Common myeloid progenitor, CD34-positive (primary cell): ENCODE measurements around the gene CDH23.

Experiments
- CTCF ChIA-PET: fragments of 350-600 bp; sonication (Branson Sonifier 250); formaldehyde crosslinking; loops from one replicate; lab custom pipeline; 2021; ENCODE audit warnings: antibody characterized with exemption; lab: Charles Lee
- POLR2A ChIA-PET: fragments of 350-600 bp; sonication (Branson Sonifier 250); formaldehyde crosslinking; loops from one replicate; lab custom pipeline; 2021; ENCODE audit warnings: antibody characterized with exemption; lab: Charles Lee
- DNase-seq, 3 donors: peaks; one replicate each; pipeline versions ENCODE4 v3.0.0 to v3.0.0-alpha.2; 2013
- H3K27ac ChIP-seq, 2 experiments: 1 replicate in 1 of 2; 2 replicates in 1 of 2; pipeline ENCODE4 v1.7.0; 2013; ENCODE audit warnings: inconsistent platforms in 2 of 2, low read length in 2 of 2, mild to moderate bottlenecking in 2 of 2, low read depth in 1 of 2, moderate library complexity in 1 of 2; ENCODE audit not compliant: severe bottlenecking in 2 of 2, insufficient read depth in 1 of 2, poor library complexity in 1 of 2
- H3K27me3 ChIP-seq, 5 experiments: replicated peaks in 2 of 5; 1 replicate in 3 of 5; 2 replicates in 2 of 5; pipeline versions ENCODE4 v1.6.1 to v1.7.0; 2013; ENCODE audit warnings: low read length in 4 of 5, mild to moderate bottlenecking in 2 of 5, moderate library complexity in 2 of 5, inconsistent platforms in 1 of 5; ENCODE audit not compliant: insufficient read depth in 5 of 5, control insufficient read depth in 4 of 5
- H3K36me3 ChIP-seq, 4 experiments: 1 replicate in 2 of 4; 2 replicates in 2 of 4; pipeline versions ENCODE4 v1.6.1 to v1.7.0; 2013; ENCODE audit warnings: low read length in 3 of 4, control low read depth in 1 of 4, mild to moderate bottlenecking in 1 of 4; ENCODE audit not compliant: control insufficient read depth in 4 of 4, insufficient read depth in 4 of 4
- H3K4me1 ChIP-seq, 4 experiments: 1 replicate in 3 of 4; 2 replicates in 1 of 4; pipeline versions ENCODE4 v1.6.1 to v1.7.1; 2013; ENCODE audit warnings: low read length in 3 of 4, mild to moderate bottlenecking in 3 of 4, control low read depth in 1 of 4, inconsistent platforms in 1 of 4, moderate library complexity in 1 of 4; ENCODE audit not compliant: control insufficient read depth in 4 of 4, insufficient read depth in 4 of 4; ENCODE audit errors: control extremely low read depth in 1 of 4
- H3K4me3 ChIP-seq, 7 experiments: 1 replicate in 4 of 7; 2 replicates in 3 of 7; pipeline versions ENCODE4 v1.5.1 to v1.7.0; 2013; ENCODE audit warnings: mild to moderate bottlenecking in 7 of 7, low read length in 6 of 7, moderate library complexity in 6 of 7, inconsistent platforms in 2 of 7, low read depth in 2 of 7, control low read depth in 1 of 7; ENCODE audit not compliant: insufficient read depth in 4 of 7, control insufficient read depth in 1 of 7; ENCODE audit errors: extremely low read depth in 1 of 7
- H3K9me3 ChIP-seq, 5 experiments: 1 replicate in 4 of 5; 2 replicates in 1 of 5; pipeline versions ENCODE4 v1.6.1 to v1.7.1; 2013; ENCODE audit warnings: low read length in 4 of 5, mild to moderate bottlenecking in 2 of 5, inconsistent platforms in 1 of 5, low read depth in 1 of 5, moderate library complexity in 1 of 5; ENCODE audit not compliant: control insufficient read depth in 4 of 5, insufficient read depth in 2 of 5; ENCODE audit errors: control extremely low read depth in 1 of 5
- WGBS: methylation state at CpG from one replicate; pipeline ENCODE4 v1.1.5; 2013; ENCODE audit not compliant: insufficient coverage; 5-methylcytosine and 5-hydroxymethylcytosine counted together

Gene CDH23

GRCh38 chr10:71651428-71651827 is 254.7 kb downstream of the CDH23 start:
- WGBS = 100% methylated on average over 2 of the region's 6 CpGs
- POLR2A ChIA-PET = interaction anchor here (0.6 kb wide), 1 partner anchor 251 kb away, joined by 3 read pairs; no protein-coding TSS in a partner anchor
- CTCF ChIA-PET = no interaction called here
- no peaks in the 10 kb centered on the region for H3K36me3 ChIP-seq
- H3K4me3 ChIP-seq = no peak overlapping the region
- H3K4me1 ChIP-seq = peaks cover 0 to 4% (median 0%) of the 10 kb centered on the region in 4 experiments
- DNase-seq = no peak
- no peaks in the 10 kb centered on the region for H3K9me3 ChIP-seq
- no peak overlapping the region for H3K27ac ChIP-seq
- H3K27me3 ChIP-seq = no peaks in the 10 kb centered on the region

GRCh38 chr10:71651928-71652327 is 255.2 kb downstream of the CDH23 start:
- ChIA-PET CTCF (interaction anchor here (0.9 to 1.7 kb wide), 2 partner anchors 45 to 57 kb away, joined by 3 to 4 read pairs; no protein-coding TSS in a partner anchor), POLR2A (interaction anchor here (1.0 kb wide), 1 partner anchor 29 kb away, joined by 3 read pairs; no protein-coding TSS in a partner anchor)
- Histone ChIP-seq H3K36me3 (no peaks in the 10 kb centered on the region), H3K9me3 (no peaks in the 10 kb centered on the region), H3K4me1 (peaks cover 0 to 4% (median 0%) of the 10 kb centered on the region in 4 experiments), H3K4me3 (no peak overlapping the region), H3K27ac (no peak overlapping the region), H3K27me3 (no peaks in the 10 kb centered on the region)
- no peak for DNase-seq
- WGBS = 79% methylated on average over 4 of the region's 4 CpGs

GRCh38 chr10:71653044-71653443 is 256.3 kb downstream of the CDH23 start:
- Histone ChIP-seq H3K27me3 (no peaks in the 10 kb centered on the region), H3K9me3 (no peaks in the 10 kb centered on the region), H3K27ac (no peak overlapping the region), H3K36me3 (no peaks in the 10 kb centered on the region), H3K4me1 (peaks cover 0 to 5% (median 4%) of the 10 kb centered on the region in 4 experiments), H3K4me3 (no peak overlapping the region)
- DNase-seq = no peak
- CTCF ChIA-PET = interaction anchor here (1.0 to 1.7 kb wide), 3 partner anchors 12 to 56 kb away, joined by 3 to 4 read pairs (median 4); no protein-coding TSS in a partner anchor
- POLR2A ChIA-PET = interaction anchor here (1.0 kb wide), 1 partner anchor 30 kb away, joined by 3 read pairs; no protein-coding TSS in a partner anchor
- 80% methylated on average over 1 of the region's 1 CpG for WGBS

GRCh38 chr10:71656220-71656619 is 259.5 kb downstream of the CDH23 start:
- POLR2A ChIA-PET = no interaction called here
- WGBS = 94% methylated on average over 7 of the region's 7 CpGs

GRCh38 chr10:71657604-71658466 is 261.1 kb downstream of the CDH23 start:
- ChIA-PET POLR2A (interaction anchor here (0.6 kb wide), 1 partner anchor 359 kb away, joined by 3 read pairs; no protein-coding TSS in a partner anchor), CTCF (interaction anchor here (1.1 to 2.9 kb wide), 6 partner anchors 14 to 338 kb away, joined by 3 to 9 read pairs (median 4); no protein-coding TSS in a partner anchor)
- peaks cover 0 to 23% (median 13%) of the 10 kb centered on the region in 4 experiments for H3K4me1 ChIP-seq
- H3K4me3 ChIP-seq = no peak overlapping the region
- DNase-seq = peak in 2 of 3 donors; percentile 40 to 59
- H3K27ac ChIP-seq = no peak overlapping the region
- H3K9me3 ChIP-seq = no peaks in the 10 kb centered on the region
- no peaks in the 10 kb centered on the region for H3K27me3 ChIP-seq
- 67% methylated on average over 2 of the region's 16 CpGs for WGBS
- no peaks in the 10 kb centered on the region for H3K36me3 ChIP-seq

More at GRCh38 chr10:71656220-71656619, 259.5 kb downstream of the CDH23 start:
- H3K4me3 ChIP-seq = no peak overlapping the region
- no peak for DNase-seq
- CTCF ChIA-PET = no interaction called here
- H3K9me3 ChIP-seq = no peaks in the 10 kb centered on the region
- H3K4me1 ChIP-seq = peaks cover 0 to 23% (median 16%) of the 10 kb centered on the region in 4 experiments
- no peaks in the 10 kb centered on the region for H3K27me3 ChIP-seq
- H3K27ac ChIP-seq = no peak overlapping the region
- H3K36me3 ChIP-seq = no peaks in the 10 kb centered on the region

DNA sequence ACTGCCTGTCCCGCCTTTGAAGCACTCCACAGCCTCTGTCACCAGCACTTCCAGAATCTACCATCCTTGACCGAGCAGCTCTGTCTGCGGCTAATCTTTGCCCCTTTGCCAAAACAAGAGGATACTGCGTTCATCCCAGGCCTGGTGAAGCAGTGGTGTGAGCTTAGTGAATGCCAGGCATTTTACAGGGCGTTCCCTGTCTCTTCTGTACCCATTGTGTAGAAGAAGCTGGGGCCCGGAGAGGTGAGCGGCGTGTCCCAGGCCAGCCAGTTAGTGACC is 261.7 kb downstream of the CDH23 start:
- Histone ChIP-seq H3K9me3 (no peaks in the 10 kb centered on the region), H3K4me1 (peaks cover 0 to 23% (median 13%) of the 10 kb centered on the region in 4 experiments), H3K27me3 (no peaks in the 10 kb centered on the region), H3K27ac (no peak overlapping the region), H3K36me3 (no peaks in the 10 kb centered on the region), H3K4me3 (no peak overlapping the region)
- 100% methylated on average over 8 of the region's 8 CpGs for WGBS
- no peak for DNase-seq
- POLR2A ChIA-PET = interaction anchor here (0.6 kb wide), 1 partner anchor 359 kb away, joined by 3 read pairs; no protein-coding TSS in a partner anchor
- CTCF ChIA-PET = interaction anchor here (1.1 to 2.9 kb wide), 5 partner anchors 13 to 338 kb away, joined by 3 to 9 read pairs (median 5); no protein-coding TSS in a partner anchor
